ENCODE measurements around the gene ADAM8. TPM values are rescaled to one million over a fixed set of nuclear protein-coding genes. Genes with fewer than 3 reads are reported as not detected.
"Not testable (repeated sequence)": the region's sequence is repeated elsewhere in the genome, so short reads cannot be mapped to it uniquely, and the experiment has no call there.

The ADAM8 gene
- total and polyA plus RNA-seq, 2 donors, result 3.0 to 5.7 TPM

GRCh38 chr10:133273534-133274143, 3.0 kb downstream of the ADAM8 start:
- no peak for DNase-seq (ENCODE audit: extremely low spot score)
- no peak overlapping the region for H3K4me3 ChIP-seq (ENCODE audit: low read depth, low read length)
- H3K27ac ChIP-seq (ENCODE audit: low read depth), result no peak overlapping the region
- WGBS, result 87% methylated on average over 28 of the region's 28 CpGs
- H3K4me1 ChIP-seq (ENCODE audit: insufficient read depth), result no peaks in the 10 kb centered on the region
- peaks cover 1% of the 10 kb centered on the region for H3K36me3 ChIP-seq (ENCODE audit: insufficient read depth)

GRCh38 chr10:133272964-133273420, 3.7 kb downstream of the ADAM8 start:
- H3K36me3 ChIP-seq (ENCODE audit: insufficient read depth), result peaks cover 1% of the 10 kb centered on the region
- no peak overlapping the region for H3K27ac ChIP-seq (ENCODE audit: low read depth)
- no peak for DNase-seq (ENCODE audit: extremely low spot score)
- no peaks in the 10 kb centered on the region for H3K4me1 ChIP-seq (ENCODE audit: insufficient read depth)
- no peak overlapping the region for H3K4me3 ChIP-seq (ENCODE audit: low read depth, low read length)
- 91% methylated on average over 25 of the region's 25 CpGs for WGBS

GRCh38 chr10:133272301-133272963, 4.2 kb downstream of the ADAM8 start:
- Histone ChIP-seq H3K27ac (ENCODE audit: low read depth) (no peak overlapping the region), H3K4me3 (ENCODE audit: low read depth, low read length) (no peak overlapping the region), H3K36me3 (ENCODE audit: insufficient read depth) (peaks cover 1% of the 10 kb centered on the region), H3K4me1 (ENCODE audit: insufficient read depth) (no peaks in the 10 kb centered on the region)
- WGBS, result 88% methylated on average over 29 of the region's 29 CpGs
- no peak for DNase-seq (ENCODE audit: extremely low spot score)

GRCh38 chr10:133271521-133272300, 5.0 kb downstream of the ADAM8 start:
- H3K27ac ChIP-seq (ENCODE audit: low read depth), result no peak overlapping the region
- H3K4me3 ChIP-seq (ENCODE audit: low read depth, low read length), result no peak overlapping the region
- DNase-seq (ENCODE audit: extremely low spot score), result no peak
- H3K4me1 ChIP-seq (ENCODE audit: insufficient read depth), result no peaks in the 10 kb centered on the region
- peaks cover 1% of the 10 kb centered on the region for H3K36me3 ChIP-seq (ENCODE audit: insufficient read depth)
- 85% methylated on average over 35 of the region's 35 CpGs for WGBS

- H3K27ac ChIP-seq (ENCODE audit: low read depth), result no peak overlapping the region
- no peaks in the 10 kb centered on the region for H3K4me1 ChIP-seq (ENCODE audit: insufficient read depth)
- H3K4me3 ChIP-seq (ENCODE audit: low read depth, low read length), result no peak overlapping the region
- no peak for DNase-seq (ENCODE audit: extremely low spot score)
- H3K36me3 ChIP-seq (ENCODE audit: insufficient read depth), result peaks cover 1% of the 10 kb centered on the region
- WGBS, result 92% methylated on average over 19 of the region's 19 CpGs
These were observed 5.8 kb downstream of the ADAM8 start for GRCh38 chr10:133270773-133271297.

- peaks cover 1% of the 10 kb centered on the region for H3K36me3 ChIP-seq (ENCODE audit: insufficient read depth)
- DNase-seq (ENCODE audit: extremely low spot score), result no peak
- no peak overlapping the region for H3K4me3 ChIP-seq (ENCODE audit: low read depth, low read length)
- WGBS, result 92% methylated on average over 20 of the region's 20 CpGs
- H3K27ac ChIP-seq (ENCODE audit: low read depth), result no peak overlapping the region
- no peaks in the 10 kb centered on the region for H3K4me1 ChIP-seq (ENCODE audit: insufficient read depth)
These were observed 6.5 kb downstream of the ADAM8 start for GRCh38 chr10:133270204-133270603.

GRCh38 chr10:133269367-133269766, 7.3 kb downstream of the ADAM8 start:
- Histone ChIP-seq H3K36me3 (ENCODE audit: insufficient read depth) (peaks cover 1% of the 10 kb centered on the region), H3K27ac (ENCODE audit: low read depth) (no peak overlapping the region), H3K4me3 (ENCODE audit: low read depth, low read length) (no peak overlapping the region), H3K4me1 (ENCODE audit: insufficient read depth) (no peaks in the 10 kb centered on the region)
- DNase-seq (ENCODE audit: extremely low spot score), result no peak
- WGBS, result 89% methylated on average over 26 of the region's 26 CpGs

- no peak overlapping the region for H3K27ac ChIP-seq (ENCODE audit: low read depth)
- H3K4me1 ChIP-seq (ENCODE audit: insufficient read depth), result no peaks in the 10 kb centered on the region
- WGBS, result 92% methylated on average over 22 of the region's 22 CpGs
- no peak overlapping the region for H3K4me3 ChIP-seq (ENCODE audit: low read depth, low read length)
- no peak for DNase-seq (ENCODE audit: extremely low spot score)
- H3K36me3 ChIP-seq (ENCODE audit: insufficient read depth), result peaks cover 1% of the 10 kb centered on the region
These were observed 8.1 kb downstream of the ADAM8 start for GRCh38 chr10:133268532-133268931.

- H3K4me3 ChIP-seq (ENCODE audit: low read depth, low read length), result no peak overlapping the region
- peaks cover 1% of the 10 kb centered on the region for H3K36me3 ChIP-seq (ENCODE audit: insufficient read depth)
- no peak for DNase-seq (ENCODE audit: extremely low spot score)
- no peak overlapping the region for H3K27ac ChIP-seq (ENCODE audit: low read depth)
- H3K4me1 ChIP-seq (ENCODE audit: insufficient read depth), result no peaks in the 10 kb centered on the region
- WGBS, result 86% methylated on average over 22 of the region's 22 CpGs
These were observed 8.8 kb downstream of the ADAM8 start for GRCh38 chr10:133267829-133268228.

GRCh38 chr10:133267293-133267692, 9.4 kb downstream of the ADAM8 start:
- WGBS, result 74% methylated on average over 14 of the region's 14 CpGs
- Histone ChIP-seq H3K4me1 (ENCODE audit: insufficient read depth) (no peaks in the 10 kb centered on the region), H3K27ac (ENCODE audit: low read depth) (no peak overlapping the region)

GRCh38 chr10:133266056-133266795, 10.4 kb downstream of the ADAM8 start:
- Histone ChIP-seq H3K4me1 (ENCODE audit: insufficient read depth) (no peaks in the 10 kb centered on the region), H3K4me3 (ENCODE audit: low read depth, low read length) (no peak overlapping the region), H3K27ac (ENCODE audit: low read depth) (no peak overlapping the region), H3K36me3 (ENCODE audit: insufficient read depth) (peaks cover 1% of the 10 kb centered on the region)
- 87% methylated on average over 21 of the region's 21 CpGs for WGBS
- DNase-seq (ENCODE audit: extremely low spot score), result no peak

More at GRCh38 chr10:133267293-133267692, 9.4 kb downstream of the ADAM8 start:
- no peak overlapping the region for H3K4me3 ChIP-seq (ENCODE audit: low read depth, low read length)
- no peak for DNase-seq (ENCODE audit: extremely low spot score)
- peaks cover 1% of the 10 kb centered on the region for H3K36me3 ChIP-seq (ENCODE audit: insufficient read depth)

- not testable (repeated sequence) for H3K27ac ChIP-seq (ENCODE audit: low read depth); DNase-seq (ENCODE audit: extremely low spot score); H3K4me1 ChIP-seq (ENCODE audit: insufficient read depth); H3K4me3 ChIP-seq (ENCODE audit: low read depth, low read length); H3K36me3 ChIP-seq (ENCODE audit: insufficient read depth)
- whole genome bisulfite sequencing, result 82% methylated on average over 10 of the region's 10 CpGs
These were observed 11.6 kb downstream of the ADAM8 start for GRCh38 chr10:133265052-133265451.

GRCh38 chr10:133264461-133264860, 12.2 kb downstream of the ADAM8 start:
- Histone ChIP-seq H3K27ac (ENCODE audit: low read depth) (no peak overlapping the region), H3K36me3 (ENCODE audit: insufficient read depth) (no peaks in the 10 kb centered on the region), H3K4me1 (ENCODE audit: insufficient read depth) (no peaks in the 10 kb centered on the region), H3K4me3 (ENCODE audit: low read depth, low read length) (no peak overlapping the region)
- DNase-seq (ENCODE audit: extremely low spot score), result no peak
- WGBS, result 67% methylated on average over 9 of the region's 9 CpGs

Data from urinary bladder (tissue), 4 donors.